ENCODE results near the gene ASAP2. TPM values are rescaled to one million over a fixed set of nuclear protein-coding genes. Genes with fewer than 3 reads are reported as not detected.

ASAP2 gene
- total and polyA plus RNA-seq, 9 of the 15 experiments (the other 6 are each of a cell fraction or from before 2014, with no cell fraction given), result 0.06 to 4.3 (median 3.1) TPM

- no peak for TF ChIP-seq NR2F6 (CRISPR knock-in tag; IDR thresholded peaks at IDR 0.05)
- no peak for TF ChIP-seq ESRRB (CRISPR knock-in tag; IDR thresholded peaks at IDR 0.05; ENCODE audit: borderline replicate concordance)
- TF ChIP-seq SRSF9 (IDR thresholded peaks at IDR 0.05; ENCODE audit: borderline replicate concordance, low read depth, low read length), result no peak
- no peak for TF ChIP-seq ZNF384 (IDR thresholded peaks at IDR 0.05; ENCODE audit: low read depth, low read length)
Observed at GRCh38 chr2:9258501-9258900, 51.9 kb downstream of the ASAP2 start (continued).

- POLR2A ChIA-PET, result interaction anchor here (0.7 to 1.3 kb wide), 3 partner anchors 9 to 325 kb away, joined by 3 to 4 read pairs (median 3); no protein-coding TSS in a partner anchor
- WGBS (ENCODE audit: insufficient coverage, low coverage, missing lambda C conversion rate), result 19% methylated on average over 12 of the region's 12 CpGs
- Histone ChIP-seq H3K4me1 (replicated peaks in 1 of 2; ENCODE audit: control insufficient read depth in 2 of 2, insufficient read depth in 2 of 2, low read length in 2 of 2) (peaks cover 0 to 12% of the 10 kb centered on the region in 2 experiments; a peak in 1 of 5 replicates), H3K9me3 (replicated peaks; ENCODE audit: control insufficient read depth, insufficient read depth, low read depth, low read length) (no peaks in the 10 kb centered on the region), H3K4me2 (ENCODE audit: insufficient read depth, low read length) (no peak overlapping the region), H4K20me1 (replicated peaks; ENCODE audit: control insufficient read depth, insufficient read depth, low read length) (peaks cover 10% of the 10 kb centered on the region; the same call in 1 of the 2 replicates), H3K79me2 (ENCODE audit: control insufficient read depth, insufficient read depth, low read length) (no peaks in the 10 kb centered on the region), H3K9me1 (ENCODE audit: control insufficient read depth, insufficient read depth, low read length) (no peaks in the 10 kb centered on the region), H3K36me3 (ENCODE audit: control insufficient read depth, insufficient read depth, low read length) (no peaks in the 10 kb centered on the region), H3K27me3 (ENCODE audit: control insufficient read depth in 2 of 2, insufficient read depth in 2 of 2, low read length in 2 of 2) (peaks cover 12 to 52% of the 10 kb centered on the region in 2 experiments; a peak in 4 of 5 replicates), H2AFZ (ENCODE audit: low read depth, low read length) (no peak overlapping the region), H3K27ac (ENCODE audit: extremely low read depth, low read depth, low read length) (no peak overlapping the region), H3K9ac (ENCODE audit: insufficient read depth in 1 of 2, low read depth in 2 of 2, low read length in 2 of 2) (no peak overlapping the region), H3K4me3 (no peak overlapping the region)
- no peak for TF ChIP-seq EHMT2 (IDR thresholded peaks at IDR 0.05)
- no peak for TF ChIP-seq ZEB2 (IDR thresholded peaks at IDR 0.05)
- TF ChIP-seq BRF2 (IDR thresholded peaks at IDR 0.05; ENCODE audit: borderline replicate concordance, insufficient read depth, insufficient read length), result no peak
- no peak for TF ChIP-seq MCM2 (IDR thresholded peaks at IDR 0.05; ENCODE audit: low read depth)
- TF ChIP-seq ZNF133 (CRISPR knock-in tag; IDR thresholded peaks at IDR 0.05), result no peak
- no peak for TF ChIP-seq ATF4 (CRISPR knock-in tag; IDR thresholded peaks at IDR 0.05)
- no peak for TF ChIP-seq TOE1 (IDR thresholded peaks at IDR 0.05; ENCODE audit: borderline replicate concordance)
- TF ChIP-seq TOE1 (CRISPR knock-in tag; IDR thresholded peaks at IDR 0.05; ENCODE audit: borderline replicate concordance, low read depth), result no peak
- TF ChIP-seq BDP1 (IDR thresholded peaks at IDR 0.05; ENCODE audit: insufficient read depth, insufficient read length), result no peak
- TF ChIP-seq ZC3H8 (IDR thresholded peaks at IDR 0.05), result no peak
- TF ChIP-seq MECOM (CRISPR knock-in tag; IDR thresholded peaks at IDR 0.05), result no peak
- no peak for TF ChIP-seq ZNF785 (CRISPR knock-in tag; IDR thresholded peaks at IDR 0.05)
- TF ChIP-seq ZFP1 (CRISPR knock-in tag; IDR thresholded peaks at IDR 0.05), result no peak
- TF ChIP-seq C11orf30 (IDR thresholded peaks at IDR 0.05; ENCODE audit: low read depth), result no peak
- no TSS peak for BruUV-seq (replicated peaks)
- intact Hi-C loops (cut with micrococcal nuclease), result loop anchor here (5.0 kb wide), 1 partner anchor 117 kb away; no protein-coding TSS in a partner anchor
- CTCF ChIA-PET (ENCODE audit: low intra/inter-chr PET ratio), result no interaction called here
- in situ Hi-C loops (cut with MboI), result no loop called here
- no peak for FAIRE-seq
- no peak for DNase-seq (ENCODE audit: extremely low read depth in 1 of 4, low spot score in 3 of 4)
- no peak for ATAC-seq
Observed at GRCh38 chr2:9258953-9259399, 52.4 kb downstream of the ASAP2 start.
